ENCODE measurements around the gene TMPRSS6. TPM values are rescaled to one million over a fixed set of nuclear protein-coding genes. Genes with fewer than 3 reads are reported as not detected.
A peak's percentile ranks its signal among the peaks of the same experiment; 100 is the strongest.

TMPRSS6 gene
- total and polyA plus RNA-seq, 2 of the 13 experiments (the other 11 are each of a cell fraction or from before 2014, with no cell fraction given) = 4.2 to 4.8 TPM

DNA sequence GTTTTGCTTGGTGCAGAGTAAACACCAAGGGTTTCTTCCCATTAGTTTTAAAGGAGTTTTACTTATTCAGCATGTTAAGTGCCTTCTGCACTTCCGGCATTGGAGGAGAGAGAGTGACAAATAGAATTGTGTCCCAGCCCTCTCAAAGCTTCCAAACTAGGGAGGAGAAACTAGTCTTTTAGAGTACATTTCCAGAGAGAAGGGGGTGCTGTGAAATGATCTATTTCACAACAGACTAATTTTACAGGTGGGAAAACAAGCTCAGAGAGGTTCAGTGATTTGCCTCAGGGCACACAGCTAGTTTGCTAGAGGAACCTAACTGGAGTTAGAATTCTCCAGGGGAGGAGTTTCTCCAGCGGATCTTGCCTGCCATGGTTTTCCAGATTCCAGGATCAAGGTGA is 77.4 kb downstream of the TMPRSS6 start (continued):
- TF ChIP-seq ZNF780A (CRISPR knock-in tag; IDR thresholded peaks at IDR 0.05) (no peak), RBFOX2 (IDR thresholded peaks at IDR 0.05; ENCODE audit: low read depth, low read length) (no peak), ZNF672 (CRISPR knock-in tag; IDR thresholded peaks at IDR 0.05) (no peak), FOXM1 (CRISPR knock-in tag; IDR thresholded peaks at IDR 0.05) (no peak), NRL (CRISPR knock-in tag; IDR thresholded peaks at IDR 0.05; ENCODE audit: borderline replicate concordance) (no peak), ZNF235 (CRISPR knock-in tag; IDR thresholded peaks at IDR 0.05; ENCODE audit: borderline replicate concordance) (no peak), NKX3-1 (CRISPR knock-in tag; IDR thresholded peaks at IDR 0.05) (0 out of 2 replicates have a peak, but pooled peaks have one; percentile 7), ZC3H4 (CRISPR knock-in tag; IDR thresholded peaks at IDR 0.05; ENCODE audit: borderline replicate concordance) (peak; percentile 46; the same call in 1 of the 2 replicates), ZNF768 (CRISPR knock-in tag; IDR thresholded peaks at IDR 0.05) (peak; percentile 88; the same call in 1 of the 2 replicates), ZNF644 (CRISPR knock-in tag; IDR thresholded peaks at IDR 0.05; ENCODE audit: low read depth) (no peak), ZNF543 (CRISPR knock-in tag; IDR thresholded peaks at IDR 0.05) (no peak), ZNF746 (CRISPR knock-in tag; IDR thresholded peaks at IDR 0.05) (no peak), MTF2 (CRISPR knock-in tag; IDR thresholded peaks at IDR 0.05; ENCODE audit: borderline replicate concordance) (no peak), ATRX (CRISPR knock-in tag; IDR thresholded peaks at IDR 0.05; ENCODE audit: borderline replicate concordance) (no peak), ATF7-NPFF (CRISPR knock-in tag; IDR thresholded peaks at IDR 0.05; ENCODE audit: low read depth) (0 out of 2 replicates have a peak, but pooled peaks have one; percentile 12), ZNF335 (CRISPR knock-in tag; IDR thresholded peaks at IDR 0.05) (no peak; the same call in 1 of the 2 replicates)
- TF ChIP-seq, protein P1, sequence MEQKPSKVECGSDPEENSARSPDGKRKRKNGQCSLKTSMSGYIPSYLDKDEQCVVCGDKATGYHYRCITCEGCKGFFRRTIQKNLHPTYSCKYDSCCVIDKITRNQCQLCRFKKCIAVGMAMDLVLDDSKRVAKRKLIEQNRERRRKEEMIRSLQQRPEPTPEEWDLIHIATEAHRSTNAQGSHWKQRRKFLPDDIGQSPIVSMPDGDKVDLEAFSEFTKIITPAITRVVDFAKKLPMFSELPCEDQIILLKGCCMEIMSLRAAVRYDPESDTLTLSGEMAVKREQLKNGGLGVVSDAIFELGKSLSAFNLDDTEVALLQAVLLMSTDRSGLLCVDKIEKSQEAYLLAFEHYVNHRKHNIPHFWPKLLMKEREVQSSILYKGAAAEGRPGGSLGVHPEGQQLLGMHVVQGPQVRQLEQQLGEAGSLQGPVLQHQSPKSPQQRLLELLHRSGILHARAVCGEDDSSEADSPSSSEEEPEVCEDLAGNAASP (CRISPR knock-in tag; IDR thresholded peaks at IDR 0.05; ENCODE audit: borderline replicate concordance) = no peak; the same call in 1 of the 2 replicates
- TF ChIP-seq, protein P2, sequence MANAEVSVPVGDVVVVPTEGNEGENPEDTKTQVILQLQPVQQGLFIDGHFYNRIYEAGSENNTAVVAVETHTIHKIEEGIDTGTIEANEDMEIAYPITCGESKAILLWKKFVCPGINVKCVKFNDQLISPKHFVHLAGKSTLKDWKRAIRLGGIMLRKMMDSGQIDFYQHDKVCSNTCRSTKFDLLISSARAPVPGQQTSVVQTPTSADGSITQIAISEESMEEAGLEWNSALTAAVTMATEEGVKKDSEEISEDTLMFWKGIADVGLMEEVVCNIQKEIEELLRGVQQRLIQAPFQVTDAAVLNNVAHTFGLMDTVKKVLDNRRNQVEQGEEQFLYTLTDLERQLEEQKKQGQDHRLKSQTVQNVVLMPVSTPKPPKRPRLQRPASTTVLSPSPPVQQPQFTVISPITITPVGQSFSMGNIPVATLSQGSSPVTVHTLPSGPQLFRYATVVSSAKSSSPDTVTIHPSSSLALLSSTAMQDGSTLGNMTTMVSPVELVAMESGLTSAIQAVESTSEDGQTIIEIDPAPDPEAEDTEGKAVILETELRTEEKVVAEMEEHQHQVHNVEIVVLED (CRISPR knock-in tag; IDR thresholded peaks at IDR 0.05; ENCODE audit: borderline replicate concordance) = no peak
- TF ChIP-seq, protein P3, sequence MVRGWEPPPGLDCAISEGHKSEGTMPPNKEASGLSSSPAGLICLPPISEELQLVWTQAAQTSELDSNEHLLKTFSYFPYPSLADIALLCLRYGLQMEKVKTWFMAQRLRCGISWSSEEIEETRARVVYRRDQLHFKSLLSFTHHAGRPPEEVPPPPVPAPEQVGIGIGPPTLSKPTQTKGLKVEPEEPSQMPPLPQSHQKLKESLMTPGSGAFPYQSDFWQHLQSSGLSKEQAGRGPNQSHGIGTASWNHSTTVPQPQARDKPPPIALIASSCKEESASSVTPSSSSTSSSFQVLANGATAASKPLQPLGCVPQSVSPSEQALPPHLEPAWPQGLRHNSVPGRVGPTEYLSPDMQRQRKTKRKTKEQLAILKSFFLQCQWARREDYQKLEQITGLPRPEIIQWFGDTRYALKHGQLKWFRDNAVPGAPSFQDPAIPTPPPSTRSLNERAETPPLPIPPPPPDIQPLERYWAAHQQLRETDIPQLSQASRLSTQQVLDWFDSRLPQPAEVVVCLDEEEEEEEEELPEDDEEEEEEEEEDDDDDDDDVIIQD (CRISPR knock-in tag; IDR thresholded peaks at IDR 0.05; ENCODE audit: low read depth) = no peak
- TF ChIP-seq, protein P4, sequence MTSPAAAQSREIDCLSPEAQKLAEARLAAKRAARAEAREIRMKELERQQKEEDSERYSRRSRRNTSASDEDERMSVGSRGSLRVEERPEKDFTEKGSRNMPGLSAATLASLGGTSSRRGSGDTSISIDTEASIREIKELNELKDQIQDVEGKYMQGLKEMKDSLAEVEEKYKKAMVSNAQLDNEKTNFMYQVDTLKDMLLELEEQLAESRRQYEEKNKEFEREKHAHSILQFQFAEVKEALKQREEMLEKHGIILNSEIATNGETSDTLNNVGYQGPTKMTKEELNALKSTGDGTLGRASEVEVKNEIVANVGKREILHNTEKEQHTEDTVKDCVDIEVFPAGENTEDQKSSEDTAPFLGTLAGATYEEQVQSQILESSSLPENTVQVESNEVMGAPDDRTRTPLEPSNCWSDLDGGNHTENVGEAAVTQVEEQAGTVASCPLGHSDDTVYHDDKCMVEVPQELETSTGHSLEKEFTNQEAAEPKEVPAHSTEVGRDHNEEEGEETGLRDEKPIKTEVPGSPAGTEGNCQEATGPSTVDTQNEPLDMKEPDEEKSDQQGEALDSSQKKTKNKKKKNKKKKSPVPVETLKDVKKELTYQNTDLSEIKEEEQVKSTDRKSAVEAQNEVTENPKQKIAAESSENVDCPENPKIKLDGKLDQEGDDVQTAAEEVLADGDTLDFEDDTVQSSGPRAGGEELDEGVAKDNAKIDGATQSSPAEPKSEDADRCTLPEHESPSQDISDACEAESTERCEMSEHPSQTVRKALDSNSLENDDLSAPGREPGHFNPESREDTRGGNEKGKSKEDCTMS (CRISPR knock-in tag; conservative IDR thresholded peaks at IDR 0.05) = no peak
- TF ChIP-seq, protein P5, sequence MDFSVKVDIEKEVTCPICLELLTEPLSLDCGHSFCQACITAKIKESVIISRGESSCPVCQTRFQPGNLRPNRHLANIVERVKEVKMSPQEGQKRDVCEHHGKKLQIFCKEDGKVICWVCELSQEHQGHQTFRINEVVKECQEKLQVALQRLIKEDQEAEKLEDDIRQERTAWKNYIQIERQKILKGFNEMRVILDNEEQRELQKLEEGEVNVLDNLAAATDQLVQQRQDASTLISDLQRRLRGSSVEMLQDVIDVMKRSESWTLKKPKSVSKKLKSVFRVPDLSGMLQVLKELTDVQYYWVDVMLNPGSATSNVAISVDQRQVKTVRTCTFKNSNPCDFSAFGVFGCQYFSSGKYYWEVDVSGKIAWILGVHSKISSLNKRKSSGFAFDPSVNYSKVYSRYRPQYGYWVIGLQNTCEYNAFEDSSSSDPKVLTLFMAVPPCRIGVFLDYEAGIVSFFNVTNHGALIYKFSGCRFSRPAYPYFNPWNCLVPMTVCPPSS (IDR thresholded peaks at IDR 0.05) = no peak
- TF ChIP-seq, protein P6, sequence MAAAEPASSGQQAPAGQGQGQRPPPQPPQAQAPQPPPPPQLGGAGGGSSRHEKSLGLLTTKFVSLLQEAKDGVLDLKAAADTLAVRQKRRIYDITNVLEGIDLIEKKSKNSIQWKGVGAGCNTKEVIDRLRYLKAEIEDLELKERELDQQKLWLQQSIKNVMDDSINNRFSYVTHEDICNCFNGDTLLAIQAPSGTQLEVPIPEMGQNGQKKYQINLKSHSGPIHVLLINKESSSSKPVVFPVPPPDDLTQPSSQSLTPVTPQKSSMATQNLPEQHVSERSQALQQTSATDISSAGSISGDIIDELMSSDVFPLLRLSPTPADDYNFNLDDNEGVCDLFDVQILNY (CRISPR knock-in tag; conservative IDR thresholded peaks at IDR 0.05) = no peak
